Body of pancreas (tissue), 4 donors: ENCODE measurements around the gene CD300E.

Experiments used
- CTCF ChIP-seq, 7 experiments: fragments of 450-650 bp in 4 of 7; fragments of 200-600 bp in 3 of 7; sonication (generic) in 3 of 7; IDR thresholded peaks; one replicate each; pipeline ENCODE4 v1.5.1; 2016 to 2019; ENCODE audit warnings: antibody characterized with exemption in 7 of 7
- POLR2A ChIP-seq, 3 donors: fragments of 450-650 bp; IDR thresholded peaks; one replicate each; pipeline ENCODE4 v1.6.1; 2016; ENCODE audit warnings: antibody characterized with exemption in 3 of 3, mild to moderate bottlenecking in 2 of 3

DNA sequence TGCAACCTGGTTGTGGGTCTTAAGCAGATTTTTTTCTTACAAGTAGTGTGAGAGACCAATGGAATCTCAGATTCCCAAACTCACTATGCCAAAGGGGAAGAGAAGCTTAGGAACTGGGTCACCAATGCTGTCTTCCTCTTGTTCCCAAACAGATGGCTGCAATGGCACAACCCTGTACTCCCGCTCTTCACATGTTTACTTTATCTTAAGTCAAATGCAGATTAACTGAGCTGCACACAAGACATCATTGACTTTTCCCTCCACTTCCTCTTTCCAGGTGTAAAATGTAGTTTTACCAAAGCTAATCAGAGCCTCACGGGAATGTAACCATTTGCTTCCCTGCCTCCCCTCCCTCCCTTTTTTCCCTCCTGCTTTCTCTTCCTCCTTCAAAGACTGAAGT is 14.4 kb upstream of the CD300E start:
- TF ChIP-seq CTCF (IDR thresholded peaks at IDR 0.05) (no peak), POLR2A (IDR thresholded peaks at IDR 0.05) (no peak)
